Gastrocnemius medialis (tissue), 4 donors: ENCODE measurements around the gene BICDL1. TPM values are rescaled to one million over a fixed set of nuclear protein-coding genes. Genes with fewer than 3 reads are reported as not detected.

ENCODE experiments used
- ATAC-seq, 2 donors: fragments of 150-250 bp; one replicate each; pipeline ENCODE4 v1.9.1; 2016
- DNase-seq, 2 donors: peaks; one replicate each; pipeline ENCODE4 v3.0.0-alpha.2; 2019
- H3K27ac ChIP-seq, 4 donors: fragments of 200-600 bp; sonication (generic); 1 replicate in 1 of 4; 2 replicates in 3 of 4; pipeline ENCODE4 v1.5.1; 2016 to 2018; ENCODE audit warnings: mild to moderate bottlenecking in 2 of 4, moderate library complexity in 1 of 4
- H3K27me3 ChIP-seq, 3 donors: fragments of 200-600 bp; sonication (generic) in 2 of 3; 1 replicate in 1 of 3; 2 replicates in 2 of 3; pipeline versions ENCODE4 v1.5.1 to v1.6.0; 2016 to 2019; ENCODE audit warnings: mild to moderate bottlenecking in 1 of 3, moderate library complexity in 1 of 3
- H3K36me3 ChIP-seq, 2 donors: fragments of 200-600 bp; sonication (generic) in 1 of 2; one replicate each; pipeline ENCODE4 v1.5.1; 2017 to 2018
- H3K4me1 ChIP-seq, 2 donors: fragments of 200-600 bp; sonication (generic) in 1 of 2; one replicate each; pipeline ENCODE4 v1.5.1; 2016 to 2017; ENCODE audit warnings: mild to moderate bottlenecking in 2 of 2
- H3K4me3 ChIP-seq, 4 donors: fragments of 200-600 bp; sonication (generic) in 3 of 4; 1 replicate in 1 of 4; 2 replicates in 3 of 4; pipeline ENCODE4 v1.5.1; 2016 to 2019; ENCODE audit warnings: mild to moderate bottlenecking in 2 of 4
- H3K9me3 ChIP-seq, 3 donors: fragments of 200-600 bp; sonication (generic) in 2 of 3; 1 replicate in 1 of 3; 2 replicates in 2 of 3; pipeline ENCODE4 v1.5.1; 2016 to 2019
- CTCF ChIP-seq, 5 experiments: fragments of 450-650 bp in 3 of 5; fragments of 200-600 bp in 2 of 5; sonication (generic) in 2 of 5; IDR thresholded peaks in 4 of 5; conservative IDR thresholded peaks in 1 of 5; 1 replicate in 4 of 5; 2 replicates in 1 of 5; pipeline ENCODE4 v1.5.1; 2016 to 2019; ENCODE audit warnings: antibody characterized with exemption in 5 of 5, mild to moderate bottlenecking in 3 of 5, moderate library complexity in 3 of 5
- POLR2A ChIP-seq, 2 donors: fragments of 450-650 bp; IDR thresholded peaks; one replicate each; pipeline ENCODE4 v1.6.1; 2017; ENCODE audit warnings: antibody characterized with exemption in 2 of 2, mild to moderate bottlenecking in 2 of 2, moderate library complexity in 2 of 2
- in situ Hi-C, 4 donors: fragments of 200-750 bp; cut with MboI; loops; one replicate each; pipeline versions ENCODE4 v1.15.0 to v1.8.0; 2017; ENCODE audit warnings: low sequenced_read_pairs in 4 of 4
- intact Hi-C: fragments of 100-400 bp; cut with DNase I; formaldehyde crosslinking; loops from one replicate; pipeline ENCODE4 v1.15.1; 2023; ENCODE audit warnings: low total_unique reads
- total RNA-seq, 4 donors: library from RNA; depleted of rRNA; stranded (reverse); fragments of >200 nt; gene quantifications; one replicate each; pipeline versions ENCODE4 v1.1.0 to v1.2.3, GENCODE V29; 2016

BICDL1 gene
- total RNA-seq, 4 donors from 2014 or later = 0.93 to 1.4 TPM; not detected in 2

DNA sequence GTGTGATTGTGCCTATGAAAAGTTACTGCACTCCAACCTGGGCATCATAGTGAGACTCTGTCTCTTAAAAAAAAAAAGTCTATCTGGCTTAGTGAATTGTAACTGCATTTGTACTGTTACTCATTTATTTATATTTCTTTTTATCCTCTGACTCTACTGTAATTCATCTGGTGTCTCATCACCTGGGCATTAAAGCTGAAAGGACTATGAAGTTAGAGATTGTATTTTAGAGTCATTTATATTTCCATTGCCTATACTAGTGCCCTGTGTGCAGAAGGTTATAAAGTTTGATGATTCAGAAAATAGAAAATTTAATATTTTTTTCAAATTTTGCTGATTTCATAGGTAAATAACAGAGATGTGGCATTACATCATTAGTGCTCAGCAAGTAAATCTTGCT lies 30.2 kb downstream of the BICDL1 start:
- DNase-seq (no peak), ATAC-seq (no peak)
- intact Hi-C loops = loop anchor here (5.0 kb wide), 1 partner anchor 597 kb away; no protein-coding TSS in a partner anchor
- Histone ChIP-seq H3K27me3 (no peaks in the 10 kb centered on the region), H3K9me3 (no peaks in the 10 kb centered on the region), H3K4me3 (no peak overlapping the region), H3K27ac (no peak overlapping the region), H3K4me1 (no peaks in the 10 kb centered on the region), H3K36me3 (no peaks in the 10 kb centered on the region)
- in situ Hi-C loops = no loop called here
- TF ChIP-seq CTCF (IDR thresholded peaks at IDR 0.05 in 4 of 5, conservative IDR thresholded peaks at IDR 0.05 in 1 of 5) = no peak
- no peak for TF ChIP-seq POLR2A (IDR thresholded peaks at IDR 0.05)

- Histone ChIP-seq H3K9me3 (no peaks in the 10 kb centered on the region), H3K27ac (no peak overlapping the region), H3K36me3 (no peaks in the 10 kb centered on the region), H3K4me3 (no peak overlapping the region), H3K27me3 (no peaks in the 10 kb centered on the region), H3K4me1 (no peaks in the 10 kb centered on the region)
- ATAC-seq (no peak), DNase-seq (no peak)
- intact Hi-C loops = loop anchor here (5.0 kb wide), 1 partner anchor 598 kb away; no protein-coding TSS in a partner anchor
- no peak for TF ChIP-seq CTCF (IDR thresholded peaks at IDR 0.05 in 4 of 5, conservative IDR thresholded peaks at IDR 0.05 in 1 of 5)
- TF ChIP-seq POLR2A (IDR thresholded peaks at IDR 0.05) = no peak
- in situ Hi-C loops = no loop called here
Measured at GRCh38 chr12:120019938-120020337, 30.9 kb downstream of the BICDL1 start.

DNA sequence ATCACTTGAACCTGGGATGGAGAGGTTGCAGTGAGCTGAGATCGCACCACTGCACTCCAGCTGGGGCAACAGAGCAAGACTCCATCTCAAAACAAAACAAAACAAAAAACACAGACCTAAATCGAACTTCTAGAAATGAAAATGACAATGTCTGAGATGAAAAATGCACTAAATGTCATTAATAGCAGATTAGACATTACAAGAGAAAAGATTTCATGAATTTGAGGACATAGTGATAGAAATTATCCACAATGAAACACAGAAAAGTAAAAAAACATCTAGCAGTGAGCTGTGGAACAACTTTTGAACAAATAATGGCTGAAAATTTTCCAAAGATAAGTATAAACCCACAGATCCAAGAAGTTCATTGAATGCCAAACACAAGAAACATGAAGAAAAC lies 35.2 kb downstream of the BICDL1 start:
- in situ Hi-C loops = no loop called here
- intact Hi-C loops = no loop called here
- TF ChIP-seq CTCF (IDR thresholded peaks at IDR 0.05 in 4 of 5, conservative IDR thresholded peaks at IDR 0.05 in 1 of 5) (no peak), POLR2A (IDR thresholded peaks at IDR 0.05) (no peak)
- no peaks in the 10 kb centered on the region for H3K4me1 ChIP-seq
- DNase-seq (no peak), ATAC-seq (no peak)
- no peak overlapping the region for H3K4me3 ChIP-seq
- H3K9me3 ChIP-seq = no peaks in the 10 kb centered on the region
- H3K36me3 ChIP-seq = no peaks in the 10 kb centered on the region
- no peaks in the 10 kb centered on the region for H3K27me3 ChIP-seq
- H3K27ac ChIP-seq = no peak overlapping the region

GRCh38 chr12:120025640-120026039 lies 36.6 kb downstream of the BICDL1 start:
- H3K9me3 ChIP-seq = no peaks in the 10 kb centered on the region
- DNase-seq (no peak), ATAC-seq (no peak)
- no peak overlapping the region for H3K4me3 ChIP-seq
- H3K27ac ChIP-seq = no peak overlapping the region
- H3K36me3 ChIP-seq = no peaks in the 10 kb centered on the region
- no peaks in the 10 kb centered on the region for H3K4me1 ChIP-seq
- no peaks in the 10 kb centered on the region for H3K27me3 ChIP-seq
- TF ChIP-seq POLR2A (IDR thresholded peaks at IDR 0.05) (no peak), CTCF (IDR thresholded peaks at IDR 0.05 in 4 of 5, conservative IDR thresholded peaks at IDR 0.05 in 1 of 5) (no peak)
- in situ Hi-C loops = no loop called here
- intact Hi-C loops = no loop called here

- H3K27me3 ChIP-seq = no peaks in the 10 kb centered on the region
- in situ Hi-C loops (no loop called here), intact Hi-C loops (no loop called here)
- H3K36me3 ChIP-seq = no peaks in the 10 kb centered on the region
- no peaks in the 10 kb centered on the region for H3K4me1 ChIP-seq
- no peaks in the 10 kb centered on the region for H3K9me3 ChIP-seq
- no peak for TF ChIP-seq POLR2A (IDR thresholded peaks at IDR 0.05)
- no peak for TF ChIP-seq CTCF (IDR thresholded peaks at IDR 0.05 in 4 of 5, conservative IDR thresholded peaks at IDR 0.05 in 1 of 5)
- H3K27ac ChIP-seq = no peak overlapping the region
- ATAC-seq (no peak), DNase-seq (no peak)
- no peak overlapping the region for H3K4me3 ChIP-seq
Measured at GRCh38 chr12:120032242-120032641, 43.2 kb downstream of the BICDL1 start.
